Nephron progenitor cell (in vitro differentiated cells): ENCODE measurements around the gene LIME1.

Source experiments
- DNase-seq: peaks from one replicate; pipeline ENCODE4 v3.0.0; 2021
- H3K27ac Mint-ChIP-seq: 2 replicates; pipeline ENCODE4 v1.8.0; 2021; ENCODE audit warnings: mild to moderate bottlenecking, moderate library complexity, mixed read lengths
- H3K27me3 Mint-ChIP-seq: 2 replicates; pipeline ENCODE4 v1.8.0; 2021; ENCODE audit warnings: mild to moderate bottlenecking, low read depth, mixed read lengths; ENCODE audit not compliant: poor library complexity
- H3K36me3 Mint-ChIP-seq: 2 replicates; pipeline ENCODE4 v1.8.0; 2021; ENCODE audit warnings: low read depth, mixed read lengths
- H3K4me1 Mint-ChIP-seq: 2 replicates; pipeline ENCODE4 v1.8.0; 2021; ENCODE audit warnings: mixed read lengths
- H3K4me3 Mint-ChIP-seq: 2 replicates; pipeline ENCODE4 v1.8.0; 2021; ENCODE audit warnings: mild to moderate bottlenecking, moderate library complexity, mixed read lengths
- H3K9me3 Mint-ChIP-seq: 2 replicates; pipeline ENCODE4 v1.8.0; 2021; ENCODE audit warnings: mild to moderate bottlenecking, moderate library complexity, mixed read lengths
- CTCF ChIP-seq: fragments of 200-600 bp; sonication (generic); IDR thresholded peaks from 2 replicates; pipeline ENCODE4 v1.5.0; 2021; ENCODE audit warnings: antibody characterized with exemption

LIME1 gene

GRCh38 chr20:63697357-63697867, 39.1 kb upstream of the LIME1 start:
- H3K27ac Mint-ChIP-seq = no peak overlapping the region
- no peak for TF ChIP-seq CTCF
- no peak overlapping the region for H3K4me3 Mint-ChIP-seq
- no peaks in the 10 kb centered on the region for H3K27me3 Mint-ChIP-seq
- no peak for DNase-seq
- peaks cover 5% of the 10 kb centered on the region for H3K36me3 Mint-ChIP-seq
- peaks cover 3% of the 10 kb centered on the region for H3K9me3 Mint-ChIP-seq
- H3K4me1 Mint-ChIP-seq = peaks cover 24% of the 10 kb centered on the region

- TF ChIP-seq CTCF = no peak
- Mint-ChIP-seq H3K27ac (no peak overlapping the region), H3K4me1 (peaks cover 24% of the 10 kb centered on the region), H3K36me3 (peaks cover 5% of the 10 kb centered on the region), H3K27me3 (no peaks in the 10 kb centered on the region), H3K9me3 (peaks cover 3% of the 10 kb centered on the region), H3K4me3 (peak overlapping the region; percentile 18)
- DNase-seq = no peak
Measured at GRCh38 chr20:63697868-63698545, 38.5 kb upstream of the LIME1 start.

- no peak for DNase-seq
- Mint-ChIP-seq H3K9me3 (peaks cover under 1% of the 10 kb centered on the region), H3K4me1 (peaks cover 24% of the 10 kb centered on the region), H3K27ac (no peak overlapping the region), H3K4me3 (no peak overlapping the region), H3K36me3 (peaks cover 1% of the 10 kb centered on the region), H3K27me3 (no peaks in the 10 kb centered on the region)
- TF ChIP-seq CTCF = no peak
Measured at GRCh38 chr20:63698739-63699465, 37.6 kb upstream of the LIME1 start.

GRCh38 chr20:63699466-63700198, 36.8 kb upstream of the LIME1 start:
- H3K4me1 Mint-ChIP-seq = peaks cover 24% of the 10 kb centered on the region
- peak; percentile 65 for DNase-seq
- no peak overlapping the region for H3K27ac Mint-ChIP-seq
- H3K9me3 Mint-ChIP-seq = no peaks in the 10 kb centered on the region
- H3K27me3 Mint-ChIP-seq = no peaks in the 10 kb centered on the region
- TF ChIP-seq CTCF = no peak
- peaks cover under 1% of the 10 kb centered on the region for H3K36me3 Mint-ChIP-seq
- no peak overlapping the region for H3K4me3 Mint-ChIP-seq

GRCh38 chr20:63700199-63701050, 36.0 kb upstream of the LIME1 start:
- H3K4me3 Mint-ChIP-seq = no peak overlapping the region

More at GRCh38 chr20:63700199-63701050, 36.0 kb upstream of the LIME1 start:
- Mint-ChIP-seq H3K4me1 (peaks cover 24% of the 10 kb centered on the region), H3K27me3 (no peaks in the 10 kb centered on the region), H3K36me3 (peaks cover 7% of the 10 kb centered on the region), H3K27ac (peak overlapping the region; percentile 61), H3K9me3 (no peaks in the 10 kb centered on the region)
- DNase-seq = no peak
- TF ChIP-seq CTCF = no peak
